ENCODE results near the gene GNG10.

- TF ChIP-seq CTCF (conservative IDR thresholded peaks at IDR 0.05; ENCODE audit: low read depth, low read length) (no peak), EZH2 (IDR thresholded peaks at IDR 0.05; ENCODE audit: borderline replicate concordance, low read depth, low read length, poor library complexity, severe bottlenecking) (no peak)
Measured at GRCh38 chr9:111628411-111628810, 33.0 kb upstream of the GNG10 start.
